Measurements from ENCODE around the gene NFIA. TPM values are rescaled to one million over a fixed set of nuclear protein-coding genes. Genes with fewer than 3 reads are reported as not detected.

The NFIA gene
- total and polyA plus RNA-seq, 8 donors, result 9.6 to 108 (median 37.2) TPM

DNA sequence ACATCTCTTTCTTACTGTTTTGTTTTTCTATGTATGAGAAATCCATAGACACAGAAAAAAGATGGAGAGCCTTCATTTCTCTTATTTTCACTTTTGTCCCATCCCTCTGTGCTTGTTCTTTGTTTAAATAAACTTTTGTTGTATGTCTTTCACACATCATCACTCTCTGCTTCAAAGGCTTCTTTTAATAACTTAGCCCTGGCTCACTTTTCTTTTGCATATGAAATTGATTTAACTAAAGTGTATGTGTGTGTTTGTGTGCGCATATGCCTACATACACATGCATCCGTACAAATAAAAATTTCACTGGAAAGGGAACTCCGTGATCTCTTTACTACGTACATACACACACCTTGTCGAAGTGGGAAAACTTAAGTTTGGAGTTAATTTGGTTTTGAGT lies 168.6 kb downstream of the NFIA start:
- H3K27ac ChIP-seq, result no peak overlapping the region
- H3K9me3 ChIP-seq, result no peaks in the 10 kb centered on the region
- DNase-seq, result no peak
- no peak overlapping the region for H3K4me3 ChIP-seq
- intact Hi-C loops (cut with DNase I; ENCODE audit: low total_unique reads), result no loop called here
- WGBS, 5 donors, result 90 to 97% (median 95%) methylated on average over 5 of the region's 5 CpGs
- peaks cover 22 to 48% (median 34%) of the 10 kb centered on the region in 4 donors for H3K4me1 ChIP-seq
- no peak for TF ChIP-seq POLR2A (IDR thresholded peaks at IDR 0.05)
- no peak for TF ChIP-seq EP300 (IDR thresholded peaks at IDR 0.05)
- TF ChIP-seq, protein P1, sequence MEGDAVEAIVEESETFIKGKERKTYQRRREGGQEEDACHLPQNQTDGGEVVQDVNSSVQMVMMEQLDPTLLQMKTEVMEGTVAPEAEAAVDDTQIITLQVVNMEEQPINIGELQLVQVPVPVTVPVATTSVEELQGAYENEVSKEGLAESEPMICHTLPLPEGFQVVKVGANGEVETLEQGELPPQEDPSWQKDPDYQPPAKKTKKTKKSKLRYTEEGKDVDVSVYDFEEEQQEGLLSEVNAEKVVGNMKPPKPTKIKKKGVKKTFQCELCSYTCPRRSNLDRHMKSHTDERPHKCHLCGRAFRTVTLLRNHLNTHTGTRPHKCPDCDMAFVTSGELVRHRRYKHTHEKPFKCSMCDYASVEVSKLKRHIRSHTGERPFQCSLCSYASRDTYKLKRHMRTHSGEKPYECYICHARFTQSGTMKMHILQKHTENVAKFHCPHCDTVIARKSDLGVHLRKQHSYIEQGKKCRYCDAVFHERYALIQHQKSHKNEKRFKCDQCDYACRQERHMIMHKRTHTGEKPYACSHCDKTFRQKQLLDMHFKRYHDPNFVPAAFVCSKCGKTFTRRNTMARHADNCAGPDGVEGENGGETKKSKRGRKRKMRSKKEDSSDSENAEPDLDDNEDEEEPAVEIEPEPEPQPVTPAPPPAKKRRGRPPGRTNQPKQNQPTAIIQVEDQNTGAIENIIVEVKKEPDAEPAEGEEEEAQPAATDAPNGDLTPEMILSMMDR (IDR thresholded peaks at IDR 0.05), result no peak
- no peak for TF ChIP-seq POLR2AphosphoS5 (IDR thresholded peaks at IDR 0.05)
- no peaks in the 10 kb centered on the region for H3K36me3 ChIP-seq
- H3K27me3 ChIP-seq, result no peaks in the 10 kb centered on the region

DNA sequence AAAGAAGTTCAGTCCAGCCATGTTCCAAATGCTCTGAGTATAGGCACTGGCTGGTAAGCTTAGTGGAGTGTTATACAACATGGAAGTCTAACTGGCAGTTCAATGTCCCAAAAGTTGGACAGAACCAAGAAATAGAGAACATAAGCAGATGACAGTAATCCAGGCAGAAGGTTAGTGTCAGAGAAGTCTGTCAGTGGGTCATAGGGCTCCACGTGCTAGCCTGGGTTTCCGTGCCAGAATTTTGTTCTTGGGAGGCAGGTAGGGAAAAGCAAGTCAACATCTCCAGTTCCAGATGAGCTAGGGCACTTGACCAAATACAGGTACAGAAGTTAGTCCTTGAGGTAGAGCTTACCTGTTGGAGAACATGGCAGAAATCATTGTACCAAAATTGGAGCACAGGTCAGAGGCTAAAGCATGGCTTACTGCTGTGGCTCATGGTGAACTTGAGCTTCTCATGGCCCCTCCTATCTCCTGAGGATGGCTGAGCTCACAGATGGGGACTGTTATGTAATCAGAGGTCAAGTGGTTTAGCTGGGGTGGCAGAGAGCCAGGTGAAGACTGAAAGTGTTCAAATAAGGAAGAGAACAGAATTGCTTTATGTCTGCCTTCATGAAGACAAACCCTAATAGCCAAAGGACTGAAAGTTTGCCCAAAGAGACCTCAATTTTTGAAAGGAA lies 170.8 kb downstream of the NFIA start:
- Histone ChIP-seq H3K27ac (peak overlapping the region in 4 of 5 donors; percentile 10 to 71 (median 48)), H3K27me3 (no peaks in the 10 kb centered on the region), H3K36me3 (no peaks in the 10 kb centered on the region), H3K4me1 (peaks cover 22 to 48% (median 31%) of the 10 kb centered on the region in 4 donors), H3K4me3 (no peak overlapping the region), H3K9me3 (no peaks in the 10 kb centered on the region)
- TF ChIP-seq POLR2AphosphoS5 (IDR thresholded peaks at IDR 0.05) (peak; percentile 2 to 26 (median 10)), EP300 (IDR thresholded peaks at IDR 0.05) (no peak)
- DNase-seq, result peak; percentile 72 to 76
- intact Hi-C loops (cut with DNase I; ENCODE audit: low total_unique reads), result no loop called here
- 80 to 90% (median 85%) methylated on average over 2 of the region's 2 CpGs for WGBS, 5 donors

DNA sequence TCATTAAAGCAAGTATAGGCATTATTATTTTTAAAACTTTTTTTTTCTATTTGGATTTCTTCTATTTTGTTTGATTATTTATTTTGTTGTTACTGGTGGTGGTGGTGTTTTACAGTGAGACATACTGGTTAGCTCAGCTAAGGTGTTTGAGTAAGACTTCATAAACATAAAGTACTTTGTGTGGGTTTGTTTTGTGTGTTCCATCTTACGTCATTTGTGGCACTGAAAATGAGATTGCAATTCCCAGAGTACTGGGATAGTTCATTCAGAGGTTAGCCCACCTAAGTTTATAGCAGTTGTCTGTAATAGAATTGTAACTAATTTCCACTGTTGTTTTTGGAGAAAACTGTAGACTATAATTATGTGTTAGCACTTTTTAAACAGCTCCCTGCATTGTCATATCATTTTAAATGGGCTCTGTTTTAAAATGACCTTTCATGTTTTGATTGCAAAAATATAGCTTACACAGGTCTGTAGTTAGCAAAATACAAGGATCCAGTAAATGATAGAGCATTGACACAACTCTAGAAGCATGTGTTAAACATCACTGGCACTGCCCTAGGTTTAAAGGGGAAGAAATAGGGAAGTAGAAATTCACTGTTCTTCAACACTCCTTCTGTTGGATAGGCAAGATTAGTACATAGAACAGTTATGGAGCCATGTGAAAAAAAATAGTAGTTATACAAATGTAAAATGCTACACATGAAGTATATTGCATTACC lies 171.7 kb downstream of the NFIA start:
- Histone ChIP-seq H3K4me3 (peak overlapping the region in 1 of 4 donors; percentile 11), H3K9me3 (no peaks in the 10 kb centered on the region), H3K36me3 (no peaks in the 10 kb centered on the region), H3K27me3 (no peaks in the 10 kb centered on the region), H3K4me1 (peaks cover 22 to 44% (median 31%) of the 10 kb centered on the region in 4 donors), H3K27ac (peak overlapping the region in 4 of 5 donors; percentile 67 to 75 (median 70))
- DNase-seq, result no peak
- 67 to 87% (median 75%) methylated on average over 1 of the region's 1 CpG for WGBS, 5 donors
- intact Hi-C loops (cut with DNase I; ENCODE audit: low total_unique reads), result no loop called here
- TF ChIP-seq EP300 (IDR thresholded peaks at IDR 0.05) (no peak), POLR2AphosphoS5 (IDR thresholded peaks at IDR 0.05) (no peak), POLR2A (IDR thresholded peaks at IDR 0.05) (no peak)
- TF ChIP-seq, protein P1 (IDR thresholded peaks at IDR 0.05), result no peak

DNA sequence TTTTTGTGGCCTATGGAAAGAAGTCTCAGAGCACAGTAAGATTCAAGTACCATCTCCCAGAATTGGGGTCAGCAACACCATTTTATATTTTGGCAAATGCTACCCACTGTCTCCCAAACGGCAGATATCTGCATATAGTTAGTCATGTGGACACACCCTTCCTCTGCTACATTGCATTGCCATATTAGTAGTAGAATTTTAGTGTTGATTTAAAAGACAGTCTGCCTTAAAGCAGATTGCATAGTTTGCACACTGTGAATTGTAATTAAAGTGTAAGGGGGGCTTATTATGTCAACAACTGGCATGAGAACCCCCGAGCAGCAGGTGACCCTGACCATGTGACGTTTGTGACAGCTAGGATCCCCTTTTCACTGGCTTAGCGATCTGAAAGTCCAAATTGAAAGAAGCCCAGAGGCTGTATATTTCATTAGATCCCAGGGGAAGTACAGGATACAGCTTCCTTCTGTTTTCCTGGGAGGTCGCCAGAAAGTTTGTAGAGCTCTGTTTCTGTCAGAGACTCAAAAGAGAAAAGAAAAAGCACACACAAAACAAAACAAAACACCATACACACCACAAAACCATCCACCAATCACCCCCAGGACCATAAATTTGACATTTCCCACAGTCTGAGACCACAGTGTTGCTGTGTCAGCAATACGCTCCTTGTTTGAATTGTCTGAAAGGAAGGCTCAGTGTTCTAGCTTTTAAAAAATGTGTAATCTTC lies 172.4 kb downstream of the NFIA start:
- Histone ChIP-seq H3K27me3 (no peaks in the 10 kb centered on the region), H3K9me3 (no peaks in the 10 kb centered on the region), H3K4me1 (peaks cover 22 to 47% (median 35%) of the 10 kb centered on the region in 4 donors), H3K27ac (peak overlapping the region; percentile 67 to 79 (median 71)), H3K36me3 (no peaks in the 10 kb centered on the region), H3K4me3 (peak overlapping the region; percentile 11 to 27 (median 20))
- 20 to 38% (median 29%) methylated on average over 6 of the region's 6 CpGs for WGBS, 5 donors
- intact Hi-C loops (cut with DNase I; ENCODE audit: low total_unique reads), result no loop called here
- DNase-seq, result peak in 1 of 2 donors; percentile 84
- TF ChIP-seq EP300 (IDR thresholded peaks at IDR 0.05), result no peak
- TF ChIP-seq, protein P1 (IDR thresholded peaks at IDR 0.05), result no peak
- no peak for TF ChIP-seq POLR2AphosphoS5 (IDR thresholded peaks at IDR 0.05)
- TF ChIP-seq POLR2A (IDR thresholded peaks at IDR 0.05), result no peak
